ENCODE results near the gene PPIE.
"Not testable (repeated sequence)": the region's sequence is repeated elsewhere in the genome, so short reads cannot be mapped to it uniquely, and the experiment has no call there.

PPIE gene

GRCh38 chr1:39758556-39759435, 20.1 kb downstream of the PPIE start:
- no peak for DNase-seq (ENCODE audit: low read depth, low spot score)

GRCh38 chr1:39759436-39759726, 20.7 kb downstream of the PPIE start:
- DNase-seq (ENCODE audit: low read depth, low spot score): no peak

GRCh38 chr1:39760074-39761008, 21.7 kb downstream of the PPIE start:
- DNase-seq (ENCODE audit: low read depth, low spot score): no peak

GRCh38 chr1:39761016-39761415, 22.3 kb downstream of the PPIE start:
- no peak for DNase-seq (ENCODE audit: low read depth, low spot score)

GRCh38 chr1:39761557-39762260, 23.0 kb downstream of the PPIE start:
- no peak for DNase-seq (ENCODE audit: low read depth, low spot score)

- no peak for DNase-seq (ENCODE audit: low read depth, low spot score)
These were observed 24.2 kb downstream of the PPIE start for GRCh38 chr1:39762550-39763540.

- not testable (repeated sequence) for DNase-seq (ENCODE audit: low read depth, low spot score)
These were observed 25.1 kb downstream of the PPIE start for GRCh38 chr1:39763619-39764374.

GRCh38 chr1:39764512-39764911, 25.8 kb downstream of the PPIE start:
- not testable (repeated sequence) for DNase-seq (ENCODE audit: low read depth, low spot score)

GRCh38 chr1:39766466-39766865, 27.8 kb downstream of the PPIE start:
- DNase-seq (ENCODE audit: low read depth, low spot score): not testable (repeated sequence)

GRCh38 chr1:39769502-39769901, 30.8 kb downstream of the PPIE start:
- DNase-seq (ENCODE audit: low read depth, low spot score): not testable (repeated sequence)

GRCh38 chr1:39770100-39771021, 31.7 kb downstream of the PPIE start:
- not testable (repeated sequence) for DNase-seq (ENCODE audit: low read depth, low spot score)

- not testable (repeated sequence) for DNase-seq (ENCODE audit: low read depth, low spot score)
These were observed 32.4 kb downstream of the PPIE start, which contains the start of gene OXCT2 for GRCh38 chr1:39771022-39771532. Gene OXCT2, minus strand, starts transcription at chr1:39771348. Its CDS starts 93 bp downstream, at chr1:39771255.

- DNase-seq (ENCODE audit: low read depth, low spot score): not testable (repeated sequence)
These were observed 34.8 kb downstream of the PPIE start for GRCh38 chr1:39773369-39773979.

- DNase-seq (ENCODE audit: low read depth, low spot score): not testable (repeated sequence)
These were observed 36.5 kb downstream of the PPIE start for GRCh38 chr1:39775141-39775540.

- DNase-seq (ENCODE audit: low read depth, low spot score): not testable (repeated sequence)
These were observed 37.2 kb downstream of the PPIE start for GRCh38 chr1:39775676-39776399.

GRCh38 chr1:39776400-39776713, 37.7 kb downstream of the PPIE start:
- DNase-seq (ENCODE audit: low read depth, low spot score): no peak

GRCh38 chr1:39776886-39777285, 38.2 kb downstream of the PPIE start:
- DNase-seq (ENCODE audit: low read depth, low spot score): no peak

Measured in iPS DF 19.7 (cell line).